GM03348 (cell line): ENCODE results near the gene SEPSECS.

Experiments used
- DNase-seq: peaks from one replicate; pipeline ENCODE4 v3.0.0; 2012; ENCODE audit warnings: low spot score

The SEPSECS gene

DNA sequence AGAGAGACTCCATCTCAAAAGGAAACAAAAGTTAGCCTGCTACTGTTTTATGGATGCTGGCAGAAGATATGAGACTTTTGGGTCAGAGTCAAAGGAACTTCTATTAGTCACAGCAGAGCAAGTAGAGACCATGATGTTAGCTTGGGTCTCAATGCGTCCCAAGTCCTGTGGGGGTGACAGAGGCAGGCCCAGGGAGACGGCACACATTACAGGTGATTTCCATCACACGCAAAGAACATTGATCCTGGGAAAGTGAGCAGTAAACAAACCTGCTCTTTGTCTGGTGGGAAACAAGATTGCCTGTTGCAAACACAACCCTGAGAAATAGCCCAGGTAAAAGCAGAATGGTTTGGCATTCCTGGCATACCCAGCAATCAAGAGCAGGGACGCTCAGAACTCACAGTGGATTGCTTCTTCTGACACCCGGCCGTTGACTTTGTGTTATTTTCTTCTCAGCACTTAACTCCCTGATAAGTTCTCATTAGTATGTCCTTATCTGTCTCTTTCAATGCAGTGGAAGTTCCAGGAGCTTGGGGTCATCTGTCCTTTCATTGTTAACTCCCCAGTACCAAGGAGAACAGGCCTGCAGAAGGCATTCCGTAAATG is 78.3 kb downstream of the SEPSECS start:
- DNase-seq, result no peak

GRCh38 chr4:25080571-25080970 is 79.7 kb downstream of the SEPSECS start:
- no peak for DNase-seq

DNA sequence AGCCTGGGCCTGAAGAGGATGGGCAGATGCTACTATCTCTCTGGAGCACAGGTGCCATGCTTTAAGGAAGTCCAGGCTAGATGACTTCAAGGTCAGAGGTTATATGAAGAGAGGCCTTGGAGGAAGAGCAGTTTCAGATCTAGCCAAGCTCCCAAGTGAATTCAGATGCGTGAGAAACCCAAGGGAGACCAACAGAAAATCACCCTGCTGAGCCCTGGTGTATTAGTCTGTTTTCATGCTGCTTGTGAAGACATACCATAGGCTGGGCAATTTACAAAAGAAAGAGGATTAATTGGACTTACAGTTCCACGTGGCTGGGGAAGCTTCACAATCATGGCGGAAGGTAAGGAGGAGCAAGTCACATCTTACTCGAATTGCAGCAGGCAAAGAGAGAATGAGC is 81.7 kb downstream of the SEPSECS start:
- no peak for DNase-seq

DNA sequence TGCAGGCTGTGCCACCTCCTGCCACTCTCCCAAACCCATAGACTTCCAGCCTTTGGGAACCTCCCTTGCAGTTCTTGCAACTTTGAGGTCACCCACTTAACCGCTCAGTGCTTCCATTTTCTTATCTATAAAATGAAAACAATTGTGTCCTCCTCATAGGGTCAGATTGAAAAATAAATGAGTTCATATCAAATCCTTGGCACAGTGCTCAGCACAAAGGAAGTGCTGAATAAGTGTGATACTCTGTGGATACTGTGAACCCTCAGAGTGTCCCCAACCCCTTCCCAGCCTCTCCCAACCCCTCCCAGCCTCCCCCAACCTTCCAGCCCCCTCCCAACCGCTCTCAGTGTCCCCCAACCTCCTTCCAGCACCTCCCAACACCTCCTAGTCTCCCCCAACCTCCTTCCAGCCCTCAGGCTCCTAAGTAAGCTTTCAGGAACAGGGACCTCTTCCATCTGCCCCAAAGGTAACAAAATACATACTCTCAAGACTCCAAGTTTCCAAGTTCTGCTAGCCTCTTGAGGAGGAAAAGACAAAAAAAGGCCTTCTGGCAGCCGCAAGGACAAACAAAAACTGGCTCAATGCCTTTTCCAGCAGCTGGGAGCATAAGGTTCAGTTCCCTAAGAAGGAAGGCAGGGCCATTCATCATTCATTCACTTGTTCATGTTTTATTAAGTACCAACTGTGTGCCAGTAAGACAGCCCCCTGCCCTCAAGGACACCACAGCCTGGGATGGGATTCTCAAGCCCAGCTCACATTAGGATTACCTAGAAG is 83.4 kb downstream of the SEPSECS start:
- DNase-seq, result no peak

DNA sequence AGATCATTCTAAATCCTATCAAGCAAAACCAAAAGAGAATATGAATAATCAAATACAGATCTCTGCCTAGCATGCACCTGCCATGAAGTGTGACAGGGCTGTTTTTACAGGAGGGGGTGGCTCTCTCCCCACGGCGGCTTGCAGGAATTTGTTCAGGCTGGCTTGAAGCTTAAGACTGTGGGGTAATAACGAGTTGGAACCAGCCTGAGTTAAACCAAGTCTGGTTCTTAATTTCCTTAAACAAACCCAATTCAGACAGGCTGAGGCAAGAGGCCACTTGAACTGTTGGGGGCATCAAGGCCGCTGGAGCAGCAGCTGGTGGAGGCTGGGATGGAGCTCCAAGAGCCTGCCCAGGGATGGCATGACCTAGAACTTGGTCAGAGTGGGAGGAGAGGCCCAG is 84.4 kb downstream of the SEPSECS start:
- no peak for DNase-seq

DNA sequence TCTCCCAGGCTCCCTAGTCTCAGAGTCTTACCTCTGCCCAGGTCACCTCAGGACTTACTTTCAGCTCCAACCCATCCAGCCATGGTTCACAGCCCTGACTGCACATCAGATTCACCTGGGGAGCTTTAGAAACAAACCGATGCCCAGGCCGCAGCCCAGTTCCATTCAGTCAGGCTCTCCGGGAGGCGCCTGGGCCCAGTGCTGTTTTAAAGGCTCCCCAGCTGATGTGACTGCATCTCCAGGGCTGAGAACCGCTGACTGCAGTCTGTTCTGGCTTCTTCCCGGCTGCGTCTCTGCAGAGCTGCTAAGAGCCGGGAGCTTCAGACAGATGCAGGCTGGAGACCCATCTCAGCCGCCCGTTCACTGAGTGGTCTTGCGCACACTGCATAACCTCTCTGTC is 85.1 kb downstream of the SEPSECS start:
- DNase-seq, result no peak

DNA sequence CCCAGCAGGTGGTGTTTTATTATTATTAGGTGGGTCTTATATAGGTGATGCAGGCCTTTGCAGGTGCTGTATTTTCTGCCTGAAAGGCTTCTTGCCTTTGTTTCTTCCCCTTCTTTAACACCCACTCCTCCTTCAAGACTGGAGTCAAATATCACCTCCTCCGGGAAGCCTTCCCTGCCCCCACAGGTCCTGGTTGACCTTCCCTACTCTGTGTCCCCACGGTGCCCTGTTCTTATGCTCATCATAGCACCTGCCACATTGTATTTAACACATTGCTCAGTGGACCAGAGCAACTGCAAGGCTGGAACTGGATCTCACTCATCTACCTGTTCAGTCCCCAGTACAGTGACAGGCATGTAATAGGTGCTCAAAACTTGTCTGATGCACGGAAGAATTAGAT is 89.7 kb downstream of the SEPSECS start:
- DNase-seq, result no peak
